Effector CD8-positive, alpha-beta T cell (primary cell): Measurements from ENCODE around the gene FUT7.
A peak's percentile ranks its signal among the peaks of the same experiment; 100 is the strongest.

ENCODE experiments used
- DNase-seq: peaks from one replicate; lab custom pipeline; 2025; lab: John Stamatoyannopoulos, UW

FUT7 gene

GRCh38 chr9:137001857-137002645 is 29.8 kb downstream of the FUT7 start:
- no peak for DNase-seq

GRCh38 chr9:137000177-137000930 is 31.5 kb downstream of the FUT7 start:
- no peak for DNase-seq

GRCh38 chr9:136997830-136998234 is 34.1 kb downstream of the FUT7 start:
- no peak for DNase-seq

- DNase-seq = no peak
These were observed 34.5 kb downstream of the FUT7 start for GRCh38 chr9:136997371-136997770.

GRCh38 chr9:136996361-136997292 is 35.3 kb downstream of the FUT7 start, which contains the start of gene CLIC3:
Gene CLIC3 (minus strand): TSS chr9:136996568. CDS start chr9:136996543, 25 bp downstream.
- DNase-seq = peak; percentile 39

GRCh38 chr9:136995772-136996311 is 36.0 kb downstream of the FUT7 start:
- no peak for DNase-seq

- DNase-seq = no peak
These were observed 36.5 kb downstream of the FUT7 start for GRCh38 chr9:136995362-136995761.

- no peak for DNase-seq
These were observed 37.0 kb downstream of the FUT7 start for GRCh38 chr9:136994888-136995230.

GRCh38 chr9:136994180-136994887 is 37.6 kb downstream of the FUT7 start:
- DNase-seq = no peak

- DNase-seq = no peak
These were observed 39.0 kb downstream of the FUT7 start for GRCh38 chr9:136992819-136993369.

- peak; percentile 86 for DNase-seq
These were observed 39.7 kb downstream of the FUT7 start, which contains the start of gene PAXX for GRCh38 chr9:136991993-136992818. Gene PAXX (plus strand): TSS chr9:136992422. CDS start chr9:136992444, 22 bp downstream.

GRCh38 chr9:136990242-136990911 is 41.5 kb downstream of the FUT7 start:
- no peak for DNase-seq

GRCh38 chr9:136988872-136989271 is 43.0 kb downstream of the FUT7 start:
- DNase-seq = no peak

GRCh38 chr9:136985853-136986252 is 46.0 kb downstream of the FUT7 start:
- no peak for DNase-seq

GRCh38 chr9:136985027-136985602 is 46.8 kb downstream of the FUT7 start:
- DNase-seq = no peak

- DNase-seq = no peak
These were observed 47.3 kb downstream of the FUT7 start for GRCh38 chr9:136984464-136985026.

GRCh38 chr9:136983656-136984314 is 48.1 kb downstream of the FUT7 start:
- no peak for DNase-seq

GRCh38 chr9:136983167-136983566 is 48.7 kb downstream of the FUT7 start:
- no peak for DNase-seq
